Activated CD4-positive, alpha-beta T cell treated with anti-CD3 and anti-CD28 coated beads, Interleukin-2, amount 50 U/mL, for 24 hours (primary cell): ENCODE measurements around the gene SATB1.
"Not testable (repeated sequence)": the region's sequence is repeated elsewhere in the genome, so short reads cannot be mapped to it uniquely, and the experiment has no call there.

Source experiments
- DNase-seq, 2 donors: peaks; one replicate each; pipeline ENCODE4 v3.0.0-alpha.2; 2020; ENCODE audit warnings: low read depth in 1 of 2, low spot score in 1 of 2

Gene SATB1

DNA sequence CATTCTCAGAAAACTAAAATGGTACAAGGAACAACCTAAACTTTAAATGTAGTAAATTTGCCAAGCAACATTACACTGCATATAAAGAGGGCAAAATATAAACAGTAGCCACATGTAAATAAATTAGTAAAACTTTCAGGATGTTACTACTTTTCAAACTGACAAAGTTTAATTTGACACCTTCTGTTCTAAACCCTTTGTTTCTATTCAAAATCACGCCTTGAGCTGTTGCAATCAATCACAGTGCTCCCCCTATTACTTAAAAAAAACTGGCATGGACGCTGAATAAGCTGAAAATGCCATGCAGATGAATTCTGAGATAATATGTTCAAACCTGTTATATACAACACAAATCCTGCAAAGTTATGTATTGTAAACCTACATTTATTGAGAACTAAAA, 69.3 kb downstream of the SATB1 start:
- DNase-seq = no peak

DNA sequence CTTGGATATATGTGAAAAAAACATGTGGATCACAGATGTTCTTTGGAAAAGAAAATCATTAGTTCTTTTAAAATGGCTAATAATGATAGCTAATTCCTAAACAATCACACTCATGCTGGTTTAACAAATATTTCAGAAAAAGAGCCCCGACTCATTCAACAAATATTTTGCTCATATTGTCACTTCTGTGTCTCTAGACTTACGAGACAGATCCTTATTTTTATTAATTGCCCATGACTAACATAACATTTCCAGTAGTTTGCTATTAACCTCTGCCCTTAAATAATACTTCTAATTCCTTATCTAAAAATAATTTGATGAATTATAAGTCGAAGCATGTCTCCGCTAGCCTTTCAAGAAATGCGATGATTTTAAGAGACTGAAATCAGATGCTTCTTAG, 70.4 kb downstream of the SATB1 start:
- DNase-seq = no peak

DNA sequence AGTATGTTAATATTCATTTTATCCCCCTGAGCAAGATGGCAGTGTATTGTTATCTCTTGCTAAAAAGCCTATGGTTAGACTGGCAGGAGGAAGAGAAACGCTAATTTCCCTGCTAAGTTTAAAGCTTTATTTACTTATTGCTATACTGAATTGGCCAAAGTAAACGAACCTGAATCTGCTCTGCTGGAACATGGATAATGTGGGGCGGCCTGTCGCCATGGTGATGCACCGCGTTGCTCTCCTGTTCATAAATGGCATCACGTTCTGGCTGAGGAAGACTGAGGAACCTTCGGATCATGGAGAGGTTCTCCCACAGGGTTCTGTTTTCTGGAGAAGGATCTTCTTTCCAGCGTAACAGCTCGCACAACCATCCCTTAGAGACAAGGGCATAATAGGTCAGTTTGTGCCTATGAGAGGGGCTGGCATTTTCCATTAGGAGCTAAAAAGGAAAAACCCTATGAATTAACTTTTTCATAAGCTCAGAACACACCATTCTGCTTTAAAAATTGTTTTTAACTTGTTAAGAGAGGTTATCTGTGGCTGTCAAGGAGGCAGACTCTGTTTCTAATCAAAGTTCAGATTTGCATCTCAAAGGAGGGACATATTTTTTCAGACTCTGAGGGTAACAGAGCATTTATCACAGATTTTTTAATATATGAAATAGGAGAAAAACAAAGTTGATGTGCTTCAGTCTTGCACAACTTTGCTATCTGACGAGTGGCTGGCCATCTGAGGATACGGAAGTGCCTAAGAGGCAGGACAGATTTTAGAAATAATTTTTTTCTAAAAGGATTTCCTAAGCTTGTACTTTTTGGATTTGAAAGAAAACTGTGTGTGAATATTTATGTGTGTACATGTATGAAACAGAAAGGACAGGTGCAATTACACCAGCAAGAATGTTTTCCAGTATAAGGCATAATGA, 73.1 kb downstream of the SATB1 start:
- no peak for DNase-seq

DNA sequence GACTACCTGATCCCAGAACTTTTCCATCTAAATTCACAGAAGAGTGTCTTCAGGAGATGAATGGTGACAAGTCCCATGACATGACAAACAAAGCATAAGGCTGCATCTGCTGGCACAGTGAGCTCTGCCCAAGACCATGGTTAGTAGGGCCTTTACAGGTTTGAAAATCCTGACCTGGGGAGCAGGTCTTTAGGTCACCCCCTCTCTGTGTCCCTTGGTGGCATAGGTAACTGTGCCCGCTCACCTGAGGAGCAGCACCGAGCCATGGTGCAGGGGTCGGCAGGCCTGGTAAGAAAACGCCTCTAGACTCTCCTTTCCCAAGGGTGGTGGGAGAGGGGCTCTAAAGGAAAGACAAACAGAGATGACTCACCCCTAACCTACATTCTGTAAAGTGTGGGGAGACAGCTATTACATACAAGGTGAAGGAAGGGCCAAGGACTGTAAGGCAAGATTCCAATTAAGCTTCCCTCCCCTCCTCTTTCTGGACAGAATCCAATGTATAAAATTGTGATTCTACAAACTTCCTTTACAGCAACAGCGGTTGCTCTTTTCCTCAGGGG, 74.0 kb downstream of the SATB1 start:
- no peak for DNase-seq

DNA sequence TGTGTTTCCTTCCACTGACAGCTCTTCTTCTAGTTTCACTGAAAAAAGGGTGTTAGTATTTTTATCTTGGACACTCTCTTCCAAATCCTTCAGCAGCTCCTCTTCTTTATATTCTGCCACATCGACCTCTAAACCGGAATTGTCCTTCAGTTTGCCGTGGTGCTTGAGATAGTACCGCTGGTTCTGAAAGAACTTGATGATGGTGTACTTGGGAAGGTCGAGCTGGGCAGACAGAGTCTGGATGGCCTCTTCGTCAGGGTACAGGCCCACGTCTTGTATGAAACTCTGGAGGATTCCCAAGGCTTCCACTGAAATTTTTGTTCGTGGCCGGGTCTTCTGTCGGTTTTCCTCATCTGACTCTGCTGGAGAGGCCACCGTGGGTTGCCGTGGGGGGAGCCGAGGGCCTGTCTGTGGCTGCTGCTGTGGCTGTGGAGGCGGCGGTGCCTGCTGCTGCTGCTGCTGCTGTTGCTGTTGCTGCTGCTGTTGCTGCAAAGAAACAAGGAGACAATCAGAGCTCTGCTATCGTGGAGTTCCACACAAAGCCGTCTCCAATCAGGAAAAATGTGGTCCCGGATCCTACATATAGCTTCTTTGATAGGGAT, 75.8 kb downstream of the SATB1 start:
- no peak for DNase-seq

DNA sequence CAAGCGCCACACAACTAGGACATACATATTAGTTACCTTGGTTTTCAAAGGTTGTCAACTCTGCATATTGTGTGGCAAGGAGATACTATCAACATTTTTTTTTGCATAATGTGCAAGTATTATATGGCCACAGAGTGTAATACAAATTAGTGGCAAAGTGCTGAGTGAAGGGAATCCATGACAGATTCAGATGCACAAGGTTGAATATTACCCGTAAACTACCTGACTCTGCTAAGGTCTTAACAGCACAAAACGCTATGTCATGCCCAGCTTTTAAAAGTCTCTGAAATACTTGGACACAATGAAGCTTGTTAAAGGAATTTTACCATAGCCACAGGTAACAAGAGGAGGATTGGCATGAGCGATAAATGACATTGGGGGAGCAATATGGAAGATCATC, 79.0 kb downstream of the SATB1 start:
- no peak for DNase-seq

DNA sequence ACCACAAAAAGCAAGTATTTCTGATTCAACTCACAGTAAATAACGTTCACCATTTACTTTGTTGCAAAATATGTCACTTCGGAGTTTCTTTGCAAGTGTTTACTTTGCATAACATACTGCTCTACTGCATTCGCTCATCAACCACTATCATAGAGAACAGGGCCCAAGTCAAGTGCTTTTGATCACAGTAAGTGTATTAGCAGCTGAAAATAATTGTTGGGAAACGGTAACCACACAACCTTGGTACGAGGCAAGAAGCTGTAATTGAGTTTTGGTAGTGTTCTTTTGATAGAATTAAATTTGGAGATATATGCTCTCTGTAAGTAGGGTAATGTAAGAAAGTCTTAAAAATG, 80.1 kb downstream of the SATB1 start:
- no peak for DNase-seq

DNA sequence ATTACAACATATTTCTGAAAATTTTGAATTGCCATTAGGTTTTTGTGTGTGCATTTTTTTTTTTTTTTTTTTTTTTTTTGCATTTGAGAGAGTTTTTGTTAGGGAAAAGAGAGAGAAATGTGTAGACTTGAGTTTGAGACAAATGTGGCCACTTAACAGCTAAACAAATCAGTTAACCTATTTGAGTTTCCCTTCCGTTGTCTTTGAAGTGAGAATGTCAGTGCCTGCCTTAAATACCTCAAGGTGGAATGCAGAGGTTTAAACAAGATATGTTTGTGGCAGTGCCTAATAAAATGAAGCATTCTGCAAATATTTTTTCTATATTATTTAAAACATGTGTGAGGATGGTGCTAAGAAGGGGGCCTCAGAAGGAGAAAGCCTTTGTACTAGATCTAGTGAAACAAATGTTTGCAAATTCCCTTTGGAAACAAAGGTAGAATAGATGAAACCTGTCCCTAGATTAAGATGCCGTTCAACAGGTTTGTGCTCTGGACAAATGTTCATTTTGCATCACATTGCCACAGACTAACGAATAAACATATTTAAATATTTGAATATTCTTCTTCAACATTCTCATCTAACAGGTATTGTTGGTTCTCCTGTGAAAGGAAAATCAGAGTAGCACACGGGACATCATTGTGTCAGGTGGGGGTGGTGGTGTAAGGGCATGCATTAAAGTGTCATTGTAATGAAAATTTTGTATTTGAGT, 80.7 kb downstream of the SATB1 start:
- DNase-seq = no peak

DNA sequence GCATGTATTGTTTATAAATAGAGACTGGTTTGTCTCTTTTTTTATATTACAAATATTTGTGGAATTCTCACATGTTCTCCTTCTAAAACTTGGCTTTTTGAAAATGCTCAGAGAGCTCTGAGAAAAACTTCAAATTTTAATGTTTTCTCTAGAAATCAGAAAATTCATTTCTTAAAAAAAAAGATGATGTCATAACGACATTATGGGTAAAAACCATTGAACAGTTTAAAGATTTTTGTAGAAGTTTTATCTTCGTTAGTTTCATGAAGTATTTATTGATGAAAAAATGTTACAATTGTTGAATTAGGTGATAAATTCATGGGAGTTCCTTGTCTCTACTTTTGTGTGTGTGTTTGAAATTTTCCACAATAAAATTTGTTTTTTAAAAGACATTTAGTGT, 81.3 kb downstream of the SATB1 start:
- no peak for DNase-seq

DNA sequence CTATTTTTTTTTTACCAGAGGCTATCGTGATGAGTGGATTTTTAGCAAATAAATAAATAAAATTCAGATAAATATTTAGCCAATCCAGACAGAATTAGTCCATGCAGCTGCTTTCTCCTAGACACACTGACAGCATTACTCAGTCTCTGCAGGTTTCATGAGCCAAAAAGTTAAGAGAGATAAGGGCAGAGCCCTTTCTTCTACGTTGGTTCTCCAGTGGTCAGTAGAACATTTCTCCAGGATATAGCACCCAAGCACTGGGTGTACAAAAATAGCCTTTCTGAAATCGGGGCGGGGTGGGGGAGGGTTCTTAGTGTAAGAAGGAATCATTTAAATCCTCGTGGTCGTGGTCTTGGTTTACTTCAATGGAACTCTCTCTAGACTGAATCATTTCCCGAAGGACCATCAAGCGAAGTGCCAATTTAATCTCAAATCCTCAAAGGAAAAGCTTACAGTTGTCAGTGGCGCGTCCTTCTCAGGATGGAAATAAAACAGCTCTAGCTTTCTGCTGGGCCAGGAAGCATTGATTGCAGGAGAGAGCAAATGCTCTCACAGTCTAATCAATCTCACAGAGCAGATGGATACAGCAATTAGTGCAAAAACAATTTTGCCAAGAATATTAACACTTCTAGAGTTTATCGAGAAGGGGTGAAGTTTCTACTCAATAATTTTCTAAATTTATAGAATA, 86.2 kb downstream of the SATB1 start:
- no peak for DNase-seq

DNA sequence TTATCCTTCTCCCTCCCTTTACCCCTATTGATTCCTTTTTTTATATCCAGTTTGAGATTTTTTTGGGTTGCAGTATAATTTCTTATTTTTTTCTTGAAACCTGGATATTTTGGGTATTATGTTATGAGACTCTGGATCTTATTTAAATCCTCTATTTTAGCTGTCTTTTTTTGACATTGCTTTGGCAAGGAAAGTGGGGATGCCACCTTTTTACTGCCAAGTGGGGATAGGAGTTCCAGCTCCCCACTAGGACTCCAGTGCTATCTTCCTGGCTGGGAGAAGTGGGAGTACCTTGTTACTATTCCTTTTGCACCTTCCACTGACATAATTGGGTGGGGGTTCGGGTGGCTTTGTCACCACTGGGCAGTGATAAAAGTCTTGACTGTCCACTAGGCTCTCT, 87.9 kb downstream of the SATB1 start:
- DNase-seq = no peak

DNA sequence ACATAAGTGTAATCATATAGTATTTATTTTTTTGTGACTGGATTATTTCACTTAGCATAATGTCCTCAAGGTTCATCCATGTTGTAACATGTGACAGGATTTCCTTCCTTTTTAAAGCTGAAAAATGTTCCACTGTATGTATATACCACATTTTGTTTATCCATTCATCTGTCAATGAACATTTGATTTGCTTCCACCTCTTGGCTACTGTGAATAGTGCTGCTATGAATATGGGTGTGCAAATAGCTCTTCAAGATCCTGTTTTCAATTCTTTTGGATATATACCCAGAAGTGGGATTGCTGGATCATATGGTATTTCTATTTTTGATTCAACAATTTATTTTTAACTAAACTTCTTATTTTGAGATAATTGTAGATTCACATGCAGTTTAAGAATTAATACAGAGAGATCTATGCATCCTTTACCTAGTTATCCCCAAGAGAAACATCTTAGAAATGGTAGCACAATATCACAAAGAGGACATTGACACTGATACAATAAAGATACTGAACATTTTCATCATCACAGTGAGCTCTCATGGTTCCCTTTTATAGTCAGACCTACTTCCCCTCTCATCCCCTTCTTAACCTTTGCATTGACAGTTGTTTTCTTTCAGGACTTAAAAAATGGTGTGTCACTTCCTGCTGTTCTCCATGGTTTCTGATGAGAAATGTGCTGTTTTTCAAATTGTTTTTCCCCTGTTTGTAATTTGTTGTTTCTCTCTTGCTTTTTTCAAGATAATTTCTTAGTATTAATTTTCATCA, 90.1 kb downstream of the SATB1 start:
- DNase-seq = no peak

DNA sequence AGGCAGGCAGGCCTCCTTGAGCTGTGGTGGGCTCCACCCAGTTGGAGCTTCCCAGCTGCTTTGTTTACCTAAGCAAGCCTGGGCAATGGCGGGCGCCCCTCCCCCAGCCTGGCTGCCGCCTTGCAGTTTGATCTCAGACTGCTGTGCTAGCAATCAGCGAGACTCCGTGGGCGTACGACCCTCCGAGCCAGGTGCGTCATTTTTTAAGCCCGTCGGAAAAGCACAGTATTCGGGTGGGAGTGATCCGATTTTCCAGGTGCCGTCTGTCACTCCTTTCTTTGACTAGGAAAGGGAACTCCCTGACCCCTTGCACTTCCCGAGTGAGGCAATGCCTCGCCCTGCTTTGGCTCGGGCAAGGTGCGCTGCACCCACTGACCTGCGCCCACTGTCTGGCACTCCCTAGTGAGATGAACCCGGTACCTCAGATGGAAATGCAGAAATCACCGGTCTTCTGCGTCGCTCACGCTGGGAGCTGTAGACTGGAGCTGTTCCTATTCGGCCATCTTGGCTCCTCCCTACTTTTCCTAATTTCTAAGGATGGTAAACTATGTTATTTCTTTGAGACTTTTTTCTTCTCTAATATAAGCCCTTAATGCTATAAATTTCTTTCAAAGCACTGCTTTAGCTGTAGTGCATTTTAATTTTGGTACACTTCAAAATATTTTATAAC, 94.2 kb downstream of the SATB1 start:
- not testable (repeated sequence) for DNase-seq

DNA sequence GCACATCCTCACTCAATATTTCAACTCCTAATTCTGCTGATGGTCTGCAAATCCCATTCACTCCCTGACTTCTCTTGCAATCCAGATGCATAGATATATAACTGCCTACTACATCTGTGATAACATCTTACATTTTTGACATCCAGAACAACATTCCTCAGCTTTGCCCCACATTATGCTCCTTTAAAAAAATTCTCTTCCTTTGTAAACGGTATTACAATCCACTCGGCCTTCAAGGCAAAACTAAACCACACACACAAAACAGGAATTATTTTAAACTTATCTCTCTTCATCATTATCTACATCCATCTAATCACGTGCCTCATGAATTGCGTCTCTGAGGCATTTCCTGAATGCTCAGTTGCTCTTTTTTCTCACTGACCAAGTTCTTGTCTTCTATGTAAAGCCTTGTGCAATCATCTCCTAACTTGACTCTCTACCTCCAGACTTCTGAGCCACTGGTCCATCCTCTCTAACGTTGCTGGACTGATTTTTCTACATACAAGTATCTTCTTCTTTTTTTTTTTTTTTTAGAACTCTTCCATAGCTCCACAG, 117.0 kb downstream of the SATB1 start:
- no peak for DNase-seq

DNA sequence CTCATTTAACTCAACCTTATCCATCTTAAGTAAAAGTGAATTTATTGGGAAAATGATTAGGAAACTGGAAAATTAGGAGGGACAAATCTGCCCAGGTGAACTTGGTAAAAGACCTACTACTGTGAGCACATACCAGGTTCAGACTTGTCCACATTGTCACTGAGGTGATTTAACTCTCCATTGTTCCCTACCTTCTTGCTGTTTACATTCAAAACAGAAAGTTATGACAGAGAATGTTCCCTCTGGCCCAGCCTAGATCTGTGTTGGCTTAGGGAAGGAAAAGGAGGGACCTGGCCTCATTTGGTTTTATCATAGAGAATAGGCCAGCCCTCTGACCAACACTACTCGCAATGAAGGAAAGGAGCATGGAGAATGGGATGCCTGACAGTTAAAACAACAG, 117.6 kb downstream of the SATB1 start:
- DNase-seq = no peak

DNA sequence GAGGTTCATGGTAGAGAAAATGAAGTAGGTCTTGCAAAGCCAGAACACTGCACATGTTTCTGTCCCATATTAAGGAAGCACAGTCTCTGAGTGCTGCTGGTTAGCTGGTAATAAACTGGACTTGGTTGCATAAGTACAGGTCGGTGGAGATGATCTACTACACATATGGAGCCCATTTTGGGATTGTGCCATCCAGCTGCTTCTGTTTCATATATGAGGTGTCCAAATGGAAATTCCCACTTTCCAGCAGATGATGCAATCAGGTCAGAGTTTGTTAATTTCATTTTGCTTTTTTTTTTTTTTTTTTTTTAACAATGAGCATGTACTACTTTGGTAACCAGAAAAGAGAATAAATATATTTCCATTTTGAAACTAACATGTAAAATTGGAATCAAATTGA, 122.6 kb downstream of the SATB1 start:
- DNase-seq = no peak

DNA sequence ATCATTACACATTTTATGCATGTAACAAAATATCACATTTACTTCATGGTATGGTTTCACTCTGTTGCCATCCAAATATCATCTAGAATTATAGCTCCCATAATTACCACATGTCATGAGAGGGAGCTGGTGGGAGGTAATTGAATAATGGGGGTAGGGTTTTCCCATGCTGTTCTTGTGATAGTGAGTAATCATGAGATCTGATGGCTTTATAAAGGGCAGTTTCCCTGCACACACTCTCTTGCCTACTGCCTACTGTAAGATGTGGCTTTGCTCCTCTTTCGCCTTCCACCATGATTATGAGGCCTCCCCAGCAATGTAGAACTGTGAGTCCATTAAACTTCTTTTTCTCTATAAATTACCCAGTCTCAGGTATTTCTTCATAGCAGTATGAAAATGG, 123.4 kb downstream of the SATB1 start:
- no peak for DNase-seq

DNA sequence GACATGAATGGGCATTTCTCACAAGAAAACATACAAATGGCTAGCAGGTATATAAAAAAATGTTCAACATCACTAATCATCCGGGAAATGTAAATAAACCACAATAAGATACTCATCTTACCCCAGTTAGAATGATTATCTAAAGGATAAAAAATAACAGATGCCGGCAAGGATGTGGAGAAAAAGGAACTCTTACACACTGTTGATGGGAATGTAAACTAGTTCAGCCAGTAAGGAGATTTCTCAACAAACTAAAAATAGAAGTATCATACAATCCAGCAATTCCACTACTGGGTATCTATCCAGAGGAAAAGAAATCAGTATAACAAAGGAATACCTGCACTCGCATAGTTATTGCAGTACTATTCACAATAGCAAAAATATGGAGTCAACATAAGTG, 124.2 kb downstream of the SATB1 start:
- DNase-seq = no peak

DNA sequence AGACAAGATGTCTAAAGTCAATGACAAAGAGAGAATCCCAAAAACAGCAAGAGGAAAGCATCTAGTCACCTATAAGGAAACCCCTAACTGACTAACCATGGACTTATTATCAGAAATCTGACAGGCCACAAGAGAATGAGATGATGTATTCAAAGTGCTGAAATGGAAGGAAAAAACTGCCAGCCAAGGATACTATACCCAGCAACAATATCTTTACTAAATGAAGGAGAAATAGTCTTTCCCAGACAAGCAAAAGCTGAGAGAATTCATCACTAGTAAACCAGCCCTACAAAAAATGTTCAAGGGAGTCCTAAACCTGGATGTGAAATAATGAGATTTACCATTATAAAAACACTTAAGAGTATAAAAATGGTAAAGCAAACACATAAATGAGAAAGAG, 128.0 kb downstream of the SATB1 start:
- DNase-seq = no peak
